Stimulated activated CD4-positive, alpha-beta T cell treated with anti-CD3 and anti-CD28 coated beads, Interleukin-4, amount 100 ng/mL, for 1 hour (primary cell): ENCODE data around the gene LILRB3.
"Not testable (repeated sequence)": the region's sequence is repeated elsewhere in the genome, so short reads cannot be mapped to it uniquely, and the experiment has no call there.

ENCODE experiments used
- DNase-seq: peaks from one replicate; pipeline ENCODE4 v3.0.0-alpha.2; 2020

Gene LILRB3

DNA sequence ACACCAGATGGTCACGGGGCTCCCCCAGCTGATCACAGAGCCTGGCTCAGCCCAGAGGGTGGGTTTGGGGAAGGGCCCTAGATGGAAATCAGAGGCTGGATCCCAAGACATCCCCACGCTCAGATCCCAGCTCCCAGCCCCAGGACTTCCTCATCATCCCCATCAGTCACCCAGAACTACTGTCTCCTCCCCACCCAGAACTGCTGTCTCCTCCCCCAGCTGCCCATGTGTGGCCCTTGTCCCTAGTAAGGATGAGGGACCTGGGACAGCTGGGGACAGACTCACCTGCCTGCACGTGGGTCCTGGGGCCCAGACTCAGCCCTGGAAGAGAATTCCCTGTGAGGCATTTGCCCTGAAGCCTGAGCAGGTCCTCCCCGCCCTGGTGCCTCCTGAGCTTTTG is 19.4 kb upstream of the LILRB3 start:
- not testable (repeated sequence) for DNase-seq

- not testable (repeated sequence) for DNase-seq
Measured at GRCh38 chr19:54240372-54241336, 17.8 kb upstream of the LILRB3 start.

DNA sequence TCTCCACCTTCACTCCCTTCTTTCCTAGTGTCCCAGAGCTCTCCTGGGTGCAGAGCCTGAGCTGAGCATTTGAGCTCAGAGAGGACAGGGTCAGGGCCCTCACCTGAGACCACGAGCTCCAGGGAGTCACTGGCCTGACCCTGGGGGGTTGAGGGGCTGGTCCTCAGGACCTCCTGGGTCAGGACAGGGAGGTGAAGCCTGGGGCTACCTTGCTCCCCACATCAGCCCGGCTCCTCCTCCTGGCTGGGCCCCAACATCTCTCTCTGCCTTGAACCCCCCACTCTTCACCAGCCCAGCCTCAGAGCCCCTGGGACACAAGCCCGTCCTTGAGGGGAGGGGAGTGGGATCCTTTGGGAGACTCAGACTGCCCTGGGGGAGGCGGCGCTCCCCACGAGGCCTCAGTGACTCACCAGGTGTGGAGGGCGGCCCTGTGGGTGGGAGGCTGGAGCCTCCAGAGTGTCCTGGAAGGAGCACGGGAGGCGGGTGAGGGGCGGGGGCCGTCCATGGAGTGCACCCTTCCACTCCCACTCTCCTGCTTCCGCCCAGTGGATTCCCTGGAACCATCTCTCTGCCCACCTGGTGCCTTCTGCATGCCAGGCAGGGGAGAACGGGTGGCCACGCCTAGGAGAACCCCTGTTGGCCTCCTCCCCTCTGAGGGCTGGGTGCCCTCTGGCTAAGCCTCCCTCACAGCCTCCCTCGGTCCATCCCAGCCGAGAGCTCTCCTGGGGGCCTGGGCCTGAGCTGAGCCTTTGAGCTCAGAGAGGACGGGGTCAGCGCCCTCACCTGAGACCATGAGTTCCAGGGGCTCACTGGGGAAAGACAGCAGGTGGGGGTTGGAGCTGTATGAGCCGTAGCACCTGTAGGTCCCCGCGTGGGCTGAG is 16.9 kb upstream of the LILRB3 start:
- DNase-seq, result not testable (repeated sequence)

- DNase-seq, result no peak
Measured at GRCh38 chr19:54233941-54234340, 11.1 kb upstream of the LILRB3 start.

DNA sequence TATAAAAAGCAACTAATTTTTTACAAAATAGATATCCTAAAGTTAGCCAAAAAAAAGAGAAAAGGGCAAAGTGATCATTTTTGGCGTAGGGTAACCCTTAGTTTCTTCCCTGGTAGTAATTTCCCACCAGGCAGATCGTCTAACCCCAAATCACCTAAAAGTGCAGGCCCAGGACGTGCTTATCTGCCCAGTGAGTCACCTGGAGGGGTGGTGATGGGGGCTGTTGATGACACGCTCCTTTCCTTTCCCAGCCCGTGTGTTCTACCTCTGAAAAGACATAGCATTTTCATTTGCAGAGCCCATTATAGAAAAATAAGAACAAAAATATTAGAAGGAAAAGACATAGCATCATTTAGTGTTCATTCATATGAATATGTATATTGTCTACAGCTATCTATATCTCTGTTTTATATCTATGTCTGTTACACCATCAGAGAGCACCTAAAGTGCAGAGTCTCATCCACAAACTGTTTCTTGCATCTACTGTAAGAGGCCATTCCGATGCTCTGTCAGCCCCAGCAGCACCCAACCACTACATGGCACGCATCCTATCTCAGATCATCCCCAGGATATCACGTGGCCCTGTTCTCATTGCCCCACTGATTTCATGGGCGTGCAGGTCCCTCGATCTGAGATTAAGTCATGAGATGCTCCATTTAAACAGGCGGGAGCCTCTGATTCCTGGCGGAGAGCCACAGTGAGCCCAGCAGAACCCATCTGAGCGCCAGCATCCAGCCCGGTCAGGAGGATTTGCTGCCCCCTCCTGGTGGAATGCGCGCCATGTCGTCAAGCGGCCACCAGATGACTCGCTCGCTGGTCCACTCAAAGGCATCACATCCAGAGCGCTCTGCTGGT is 8.5 kb upstream of the LILRB3 start:
- peak; percentile 84 for DNase-seq

- no peak for DNase-seq
Measured at GRCh38 chr19:54230031-54230430, 7.2 kb upstream of the LILRB3 start.

GRCh38 chr19:54229146-54229545 is 6.3 kb upstream of the LILRB3 start:
- DNase-seq, result no peak

- DNase-seq, result not testable (repeated sequence)
Measured at GRCh38 chr19:54224619-54225018, 1.8 kb upstream of the LILRB3 start.

DNA sequence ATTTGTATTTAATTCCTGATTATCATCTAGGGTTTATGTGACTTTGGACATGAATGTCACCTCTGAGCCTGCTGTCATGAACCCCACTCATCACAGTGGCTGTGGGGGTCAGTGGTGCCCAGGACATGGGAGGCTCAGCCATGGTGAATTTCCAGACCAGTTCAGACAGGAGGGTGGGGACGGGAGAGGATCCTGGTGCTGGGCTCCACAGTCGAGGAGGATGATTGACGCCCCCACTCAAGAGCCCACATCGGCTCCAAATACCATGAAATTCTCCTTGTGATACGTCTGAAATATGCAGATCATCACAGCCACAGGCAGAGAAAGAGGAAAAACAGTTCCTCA is 1.1 kb upstream of the LILRB3 start:
- not testable (repeated sequence) for DNase-seq

- not testable (repeated sequence) for DNase-seq
Measured at GRCh38 chr19:54223277-54223936, 600 bp upstream of the LILRB3 start.

DNA sequence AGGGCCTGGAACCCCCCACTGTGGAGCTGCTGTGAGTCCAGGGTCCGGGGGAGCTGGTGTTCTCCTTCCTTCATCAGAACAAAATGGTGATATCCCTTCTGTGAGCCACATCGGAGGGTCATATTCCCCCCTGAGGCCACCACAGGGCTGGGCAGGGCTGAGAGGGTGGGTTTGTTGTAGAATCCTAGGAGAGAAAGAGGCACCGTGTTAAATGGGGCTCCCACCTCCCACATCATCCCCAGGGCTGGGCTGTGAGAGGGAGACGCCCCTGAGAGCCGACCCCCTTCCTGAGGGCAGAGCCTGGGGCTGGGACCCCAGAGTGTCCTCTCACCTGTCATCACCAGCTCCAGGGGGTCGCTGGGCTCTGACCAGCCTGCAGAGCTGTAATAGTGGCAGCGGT is 860 bp downstream of the LILRB3 start:
- DNase-seq, result not testable (repeated sequence)

GRCh38 chr19:54219702-54220101 is 3.1 kb downstream of the LILRB3 start:
- DNase-seq, result not testable (repeated sequence)

- no peak for DNase-seq
Measured at GRCh38 chr19:54218960-54219661, 3.7 kb downstream of the LILRB3 start.

- no peak for DNase-seq
Measured at GRCh38 chr19:54218259-54218658, 4.5 kb downstream of the LILRB3 start.

GRCh38 chr19:54217517-54218247 is 5.1 kb downstream of the LILRB3 start:
- DNase-seq, result not testable (repeated sequence)

- no peak for DNase-seq
Measured at GRCh38 chr19:54216869-54217268, 5.9 kb downstream of the LILRB3 start.

DNA sequence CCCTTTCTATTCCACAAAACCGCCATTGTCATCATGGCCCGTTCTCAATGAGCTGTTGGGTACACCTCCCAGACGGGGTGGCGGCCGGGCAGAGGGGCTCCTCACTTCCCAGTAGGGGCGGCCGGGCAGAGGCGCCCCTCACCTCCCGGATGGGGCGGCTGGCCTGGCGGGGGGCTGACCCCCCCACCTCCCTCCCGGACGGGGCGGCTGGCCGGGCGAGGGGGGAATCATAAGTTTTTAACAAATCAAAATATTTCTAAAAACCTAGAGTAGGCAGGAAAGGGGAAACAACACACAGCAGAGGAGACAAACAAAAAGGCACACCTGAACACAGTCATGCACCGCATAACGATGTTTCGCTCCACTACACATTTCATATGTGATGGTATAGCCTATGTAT is 8.1 kb downstream of the LILRB3 start:
- DNase-seq, result not testable (repeated sequence)

- DNase-seq, result not testable (repeated sequence)
Measured at GRCh38 chr19:54214217-54214616, 8.6 kb downstream of the LILRB3 start.

- DNase-seq, result no peak
Measured at GRCh38 chr19:54211235-54211634, 11.6 kb downstream of the LILRB3 start.

- no peak for DNase-seq
Measured at GRCh38 chr19:54209811-54210494, 12.9 kb downstream of the LILRB3 start.
